Neural progenitor cell (in vitro differentiated cells): Measurements from ENCODE around the gene CTSD.

Source experiments
- CTCF ChIP-seq: fragments of 200-600 bp; sonication (generic); IDR thresholded peaks from 2 replicates; pipeline ENCODE4 v1.5.1; 2017; ENCODE audit warnings: antibody characterized with exemption, mild to moderate bottlenecking
- EZH2 ChIP-seq: fragments of 200-600 bp; sonication (generic); IDR thresholded peaks from 2 replicates; pipeline ENCODE4 v1.6.1; 2017; ENCODE audit warnings: antibody characterized with exemption, mild to moderate bottlenecking, moderate library complexity
- EZH2phosphoT487 ChIP-seq: fragments of 200-600 bp; sonication (generic); IDR thresholded peaks from 2 replicates; pipeline ENCODE4 v1.6.1; 2017; ENCODE audit warnings: antibody characterized with exemption

- no peak for TF ChIP-seq CTCF
- TF ChIP-seq EZH2, result no peak
- no peak for TF ChIP-seq EZH2phosphoT487
Observed at GRCh38 chr11:1729692-1730011, 34.1 kb downstream of the CTSD start.
